ENCODE results near the gene SPIRE1.

DNA sequence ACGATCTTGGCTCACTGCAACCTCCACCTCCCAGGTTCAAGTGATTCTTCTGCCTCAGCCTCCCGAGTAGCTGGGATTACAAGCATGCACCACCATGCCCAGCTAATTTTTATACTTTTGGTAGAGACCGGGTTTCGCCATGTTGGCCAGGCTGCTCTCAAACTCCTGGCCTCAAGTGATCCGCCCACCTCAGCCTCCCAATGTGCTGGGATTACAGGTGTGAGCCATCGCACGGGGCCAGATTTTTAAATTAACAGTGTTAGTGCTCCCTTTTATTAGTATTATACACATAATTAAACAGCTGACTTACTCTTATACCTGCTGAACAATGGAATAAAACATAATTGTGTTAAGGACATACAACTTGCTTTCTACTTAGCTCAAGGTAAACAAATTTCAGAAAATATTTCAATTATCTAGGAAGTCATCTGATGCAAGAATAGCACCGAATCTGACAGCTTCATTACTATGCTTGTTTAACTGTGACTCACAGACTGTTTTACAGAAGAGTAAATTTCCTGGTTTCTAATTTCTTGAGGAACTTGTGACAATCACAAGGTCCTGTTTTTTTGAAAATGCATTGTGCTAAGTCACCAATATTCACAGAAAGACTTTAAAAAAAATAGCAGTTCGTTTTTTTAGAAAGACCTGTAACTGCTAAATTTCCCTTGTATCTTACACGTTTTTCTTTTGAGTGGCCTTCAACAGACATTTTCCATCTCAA, 51.2 kb downstream of the SPIRE1 start:
- TF ChIP-seq EP300 (IDR thresholded peaks at IDR 0.05; ENCODE audit: borderline replicate concordance) (no peak), RAD21 (IDR thresholded peaks at IDR 0.05; ENCODE audit: low read depth) (no peak), TAF1 (IDR thresholded peaks at IDR 0.05; ENCODE audit: low read depth) (no peak), CREB1 (IDR thresholded peaks at IDR 0.05; ENCODE audit: low read depth) (no peak), FOXM1 (IDR thresholded peaks at IDR 0.05; ENCODE audit: borderline replicate concordance, low read depth) (no peak), EGR1 (IDR thresholded peaks at IDR 0.05) (no peak), YY1 (IDR thresholded peaks at IDR 0.05; ENCODE audit: low read depth) (no peak), NFIC (IDR thresholded peaks at IDR 0.05) (no peak), CEBPB (IDR thresholded peaks at IDR 0.05) (0 out of 2 replicates have a peak, but pooled peaks have one; percentile 26), TEAD4 (IDR thresholded peaks at IDR 0.05) (no peak)
- TF ChIP-seq, protein P1, sequence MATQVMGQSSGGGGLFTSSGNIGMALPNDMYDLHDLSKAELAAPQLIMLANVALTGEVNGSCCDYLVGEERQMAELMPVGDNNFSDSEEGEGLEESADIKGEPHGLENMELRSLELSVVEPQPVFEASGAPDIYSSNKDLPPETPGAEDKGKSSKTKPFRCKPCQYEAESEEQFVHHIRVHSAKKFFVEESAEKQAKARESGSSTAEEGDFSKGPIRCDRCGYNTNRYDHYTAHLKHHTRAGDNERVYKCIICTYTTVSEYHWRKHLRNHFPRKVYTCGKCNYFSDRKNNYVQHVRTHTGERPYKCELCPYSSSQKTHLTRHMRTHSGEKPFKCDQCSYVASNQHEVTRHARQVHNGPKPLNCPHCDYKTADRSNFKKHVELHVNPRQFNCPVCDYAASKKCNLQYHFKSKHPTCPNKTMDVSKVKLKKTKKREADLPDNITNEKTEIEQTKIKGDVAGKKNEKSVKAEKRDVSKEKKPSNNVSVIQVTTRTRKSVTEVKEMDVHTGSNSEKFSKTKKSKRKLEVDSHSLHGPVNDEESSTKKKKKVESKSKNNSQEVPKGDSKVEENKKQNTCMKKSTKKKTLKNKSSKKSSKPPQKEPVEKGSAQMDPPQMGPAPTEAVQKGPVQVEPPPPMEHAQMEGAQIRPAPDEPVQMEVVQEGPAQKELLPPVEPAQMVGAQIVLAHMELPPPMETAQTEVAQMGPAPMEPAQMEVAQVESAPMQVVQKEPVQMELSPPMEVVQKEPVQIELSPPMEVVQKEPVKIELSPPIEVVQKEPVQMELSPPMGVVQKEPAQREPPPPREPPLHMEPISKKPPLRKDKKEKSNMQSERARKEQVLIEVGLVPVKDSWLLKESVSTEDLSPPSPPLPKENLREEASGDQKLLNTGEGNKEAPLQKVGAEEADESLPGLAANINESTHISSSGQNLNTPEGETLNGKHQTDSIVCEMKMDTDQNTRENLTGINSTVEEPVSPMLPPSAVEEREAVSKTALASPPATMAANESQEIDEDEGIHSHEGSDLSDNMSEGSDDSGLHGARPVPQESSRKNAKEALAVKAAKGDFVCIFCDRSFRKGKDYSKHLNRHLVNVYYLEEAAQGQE (IDR thresholded peaks at IDR 0.05; ENCODE audit: low read depth), result no peak
- TF ChIP-seq, protein P2, sequence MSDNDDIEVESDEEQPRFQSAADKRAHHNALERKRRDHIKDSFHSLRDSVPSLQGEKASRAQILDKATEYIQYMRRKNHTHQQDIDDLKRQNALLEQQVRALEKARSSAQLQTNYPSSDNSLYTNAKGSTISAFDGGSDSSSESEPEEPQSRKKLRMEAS (IDR thresholded peaks at IDR 0.05), result no peak

Data from Ishikawa (cell line).